GM19438 (cell line): ENCODE results near the gene EMC9.

Source experiments
- ATAC-seq: cut with Tn5 transposase; IDR thresholded peaks from one replicate; pipeline ENCODE4 v1.9.1; 2021; ENCODE audit warnings: low read depth; ENCODE audit not compliant: unreplicated experiment

The EMC9 gene

DNA sequence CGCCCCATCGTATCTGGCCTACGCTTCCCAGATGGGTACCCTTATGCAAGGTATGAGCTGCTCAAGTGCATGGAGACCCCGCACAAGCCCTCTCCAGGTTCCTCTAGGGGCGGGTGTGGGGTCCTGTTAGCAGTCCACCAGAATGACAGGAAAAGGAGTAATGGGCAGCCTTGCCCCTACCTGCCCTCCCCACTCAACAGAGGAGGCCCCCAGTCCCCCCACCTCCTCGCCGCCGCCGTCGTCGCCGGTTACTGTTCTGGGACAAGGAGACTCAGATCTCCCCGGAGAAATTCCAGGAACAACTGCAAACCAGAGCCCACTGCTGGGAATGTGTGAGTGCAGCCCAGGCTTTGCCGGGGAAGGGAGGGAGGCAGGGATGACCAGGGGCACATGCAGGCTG, 36.5 kb upstream of the EMC9 start:
- no peak for ATAC-seq

GRCh38 chr14:24177041-24177825, 35.8 kb upstream of the EMC9 start:
- no peak for ATAC-seq

DNA sequence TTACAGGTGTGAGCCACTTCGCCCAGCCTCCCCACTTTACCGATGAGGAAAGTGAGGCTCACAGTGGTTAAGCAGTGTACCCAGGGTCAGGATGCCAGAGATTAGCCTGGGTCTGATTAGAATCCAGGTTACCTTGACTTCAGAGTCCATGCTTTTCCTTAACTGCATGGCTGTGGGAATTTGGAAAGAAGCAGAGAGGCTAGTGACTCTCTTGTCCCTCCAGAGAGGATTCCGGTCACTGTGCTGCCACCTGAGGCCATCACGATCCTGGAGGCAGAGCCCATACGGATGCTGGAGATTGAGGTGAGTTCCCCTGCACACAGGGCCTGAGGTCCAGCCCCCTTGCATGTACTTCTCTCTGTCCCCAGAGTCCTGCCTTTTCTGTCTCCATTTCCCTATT, 35.2 kb upstream of the EMC9 start:
- ATAC-seq = no peak

DNA sequence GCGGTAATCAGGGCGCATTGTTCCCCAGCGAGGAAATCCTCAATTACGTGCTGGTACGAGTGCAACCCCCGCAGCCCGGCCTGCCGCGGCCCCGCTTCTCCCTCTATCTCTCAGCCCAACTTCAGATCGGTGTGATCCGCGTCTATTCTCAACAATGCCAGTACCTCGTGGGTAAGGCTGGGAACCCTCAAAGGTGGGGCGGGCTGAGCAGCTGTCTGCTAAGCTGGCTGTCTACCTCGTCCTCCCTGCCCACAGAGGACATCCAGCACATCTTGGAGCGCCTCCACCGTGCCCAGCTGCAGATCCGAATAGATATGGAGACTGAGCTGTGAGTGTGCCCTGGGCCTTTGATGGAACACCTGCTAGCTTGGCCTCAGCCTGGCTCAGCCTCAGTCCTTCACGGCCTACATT, 31.5 kb upstream of the EMC9 start:
- ATAC-seq = no peak

DNA sequence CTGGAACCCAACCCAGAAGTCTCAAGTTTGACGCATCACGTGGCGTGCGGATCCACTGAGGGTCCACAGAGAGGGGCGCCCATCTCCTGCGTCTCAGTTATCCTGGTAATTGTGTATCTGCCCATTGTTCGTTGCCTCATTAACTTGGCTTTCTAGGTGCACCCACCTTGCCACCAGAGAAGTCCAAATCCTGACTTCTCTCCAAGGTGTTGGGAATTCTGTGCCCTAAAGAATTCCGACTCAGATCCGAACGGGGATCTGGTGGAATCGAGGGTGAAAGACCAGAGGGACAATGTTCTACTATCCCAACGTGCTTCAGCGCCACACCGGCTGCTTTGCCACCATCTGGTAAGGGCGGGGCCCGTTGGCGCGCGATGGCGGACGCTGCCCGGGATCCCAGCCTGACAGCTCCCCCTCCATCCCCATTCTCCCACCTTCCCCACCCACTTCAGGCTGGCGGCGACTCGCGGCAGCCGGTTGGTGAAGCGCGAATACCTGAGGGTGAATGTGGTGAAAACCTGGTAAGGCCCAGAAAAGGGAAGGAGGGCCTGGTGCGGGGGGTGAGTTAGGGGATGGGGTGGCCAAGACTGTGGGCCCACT, 31.0 kb upstream of the EMC9 start:
- no peak for ATAC-seq

DNA sequence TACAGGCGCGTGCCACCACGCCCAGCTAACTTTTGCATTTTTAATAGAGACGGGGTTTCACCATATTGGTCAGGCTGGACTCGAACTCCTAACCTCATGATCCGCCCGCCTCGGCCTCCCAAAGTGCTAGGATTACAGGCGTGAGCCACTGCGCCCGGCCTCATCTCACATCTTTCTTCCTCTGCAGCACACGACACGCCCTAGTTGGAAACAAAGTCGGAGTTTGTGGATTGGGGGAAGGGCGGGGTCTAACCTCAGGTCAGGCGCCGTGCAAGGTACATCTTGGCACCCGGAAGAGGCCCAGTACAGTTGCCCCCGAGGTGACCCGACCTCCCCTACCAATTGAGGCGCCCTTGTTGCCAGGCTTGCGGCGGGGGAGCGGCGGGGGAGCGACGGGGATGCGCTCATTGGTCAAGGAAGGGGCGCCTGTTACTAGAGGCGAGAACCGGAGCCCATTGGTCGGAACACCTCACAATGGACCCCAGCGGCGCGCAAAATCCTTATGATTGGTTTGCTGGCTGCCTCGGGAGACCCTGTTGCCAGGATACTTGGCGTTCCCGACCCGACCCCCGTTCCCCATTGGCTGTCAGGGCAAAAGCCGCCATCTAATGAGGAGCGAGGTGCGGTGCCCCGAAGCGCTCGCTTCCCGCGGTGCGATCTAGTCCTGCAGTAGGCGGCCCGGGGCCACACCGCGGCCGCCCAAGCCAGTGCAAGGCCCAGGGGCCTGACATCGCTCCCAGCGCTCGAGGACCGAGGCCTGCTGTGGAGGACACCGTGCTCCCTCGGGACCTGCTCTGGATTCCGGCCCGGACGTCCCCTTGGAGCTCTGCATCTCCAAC, 30.2 kb upstream of the EMC9 start, which contains the start of gene REC8:
Gene REC8 (plus strand): TSS at position 659 of the 839 bp plus-strand sequence. CDS start 473 bp downstream, outside the sequence.
- ATAC-seq = peak; percentile 82

DNA sequence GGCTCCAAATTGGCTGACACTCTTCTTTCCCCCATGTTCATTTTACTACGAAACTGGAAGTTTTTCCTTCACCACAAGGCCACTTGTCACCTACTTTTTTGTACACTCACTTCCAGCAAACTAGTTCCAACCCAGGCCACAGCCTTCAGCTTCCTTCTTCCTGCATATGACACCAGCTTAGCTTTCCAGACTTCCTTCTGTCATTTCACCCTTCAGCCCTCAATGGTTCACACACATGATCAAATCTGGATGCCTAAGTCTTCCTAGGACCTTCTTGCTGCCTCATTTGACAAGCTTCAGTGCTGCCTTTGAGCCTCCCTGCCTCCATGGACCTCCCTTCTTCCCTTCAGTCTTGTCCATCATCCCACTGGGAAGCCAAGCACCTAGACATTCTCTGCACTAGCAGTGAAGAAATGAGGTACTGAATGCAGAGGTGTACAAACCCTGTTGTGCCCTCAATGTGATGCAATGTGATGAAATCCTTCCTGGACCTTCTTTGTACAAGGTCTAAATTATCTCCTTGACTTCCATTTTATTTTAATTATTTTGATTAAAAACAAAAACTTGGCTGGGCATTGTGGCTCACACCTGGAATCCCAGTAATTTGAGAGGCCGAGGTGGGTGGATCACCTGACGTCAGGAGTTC, 26.2 kb upstream of the EMC9 start:
- ATAC-seq = no peak

GRCh38 chr14:24165785-24166184, 24.4 kb upstream of the EMC9 start:
- no peak for ATAC-seq

DNA sequence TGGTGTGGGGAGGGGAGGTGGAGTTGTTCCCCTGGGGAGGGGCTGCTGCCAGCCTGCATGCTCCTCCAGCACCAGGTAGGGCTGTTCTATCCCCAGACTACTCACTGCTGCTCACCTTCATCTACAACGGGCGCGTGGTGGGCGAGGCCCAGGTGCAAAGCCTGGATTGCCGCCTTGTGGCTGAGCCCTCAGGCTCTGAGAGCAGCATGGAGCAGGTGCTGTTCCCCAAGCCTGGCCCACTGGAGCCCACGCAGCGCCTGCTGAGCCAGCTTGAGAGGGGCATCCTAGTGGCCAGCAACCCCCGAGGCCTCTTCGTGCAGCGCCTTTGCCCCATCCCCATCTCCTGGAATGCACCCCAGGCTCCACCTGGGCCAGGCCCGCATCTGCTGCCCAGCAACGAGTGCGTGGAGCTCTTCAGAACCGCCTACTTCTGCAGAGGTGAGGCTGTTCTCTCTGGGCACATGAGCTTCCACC, 23.2 kb upstream of the EMC9 start:
- no peak for ATAC-seq

DNA sequence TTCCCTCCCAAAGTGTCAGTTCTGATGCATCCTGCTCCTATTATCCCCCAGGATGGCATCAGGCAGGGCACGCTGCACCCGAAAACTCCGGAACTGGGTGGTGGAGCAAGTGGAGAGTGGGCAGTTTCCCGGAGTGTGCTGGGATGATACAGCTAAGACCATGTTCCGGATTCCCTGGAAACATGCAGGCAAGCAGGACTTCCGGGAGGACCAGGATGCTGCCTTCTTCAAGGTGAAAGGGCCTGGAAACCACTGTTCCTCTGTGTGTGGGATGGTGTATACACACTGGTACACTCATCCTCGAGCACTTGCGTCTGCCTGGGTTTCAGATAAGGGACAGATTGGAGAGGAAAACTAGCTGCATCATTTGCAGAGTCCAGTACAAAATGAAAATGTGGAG, 20.7 kb upstream of the EMC9 start:
- no peak for ATAC-seq

DNA sequence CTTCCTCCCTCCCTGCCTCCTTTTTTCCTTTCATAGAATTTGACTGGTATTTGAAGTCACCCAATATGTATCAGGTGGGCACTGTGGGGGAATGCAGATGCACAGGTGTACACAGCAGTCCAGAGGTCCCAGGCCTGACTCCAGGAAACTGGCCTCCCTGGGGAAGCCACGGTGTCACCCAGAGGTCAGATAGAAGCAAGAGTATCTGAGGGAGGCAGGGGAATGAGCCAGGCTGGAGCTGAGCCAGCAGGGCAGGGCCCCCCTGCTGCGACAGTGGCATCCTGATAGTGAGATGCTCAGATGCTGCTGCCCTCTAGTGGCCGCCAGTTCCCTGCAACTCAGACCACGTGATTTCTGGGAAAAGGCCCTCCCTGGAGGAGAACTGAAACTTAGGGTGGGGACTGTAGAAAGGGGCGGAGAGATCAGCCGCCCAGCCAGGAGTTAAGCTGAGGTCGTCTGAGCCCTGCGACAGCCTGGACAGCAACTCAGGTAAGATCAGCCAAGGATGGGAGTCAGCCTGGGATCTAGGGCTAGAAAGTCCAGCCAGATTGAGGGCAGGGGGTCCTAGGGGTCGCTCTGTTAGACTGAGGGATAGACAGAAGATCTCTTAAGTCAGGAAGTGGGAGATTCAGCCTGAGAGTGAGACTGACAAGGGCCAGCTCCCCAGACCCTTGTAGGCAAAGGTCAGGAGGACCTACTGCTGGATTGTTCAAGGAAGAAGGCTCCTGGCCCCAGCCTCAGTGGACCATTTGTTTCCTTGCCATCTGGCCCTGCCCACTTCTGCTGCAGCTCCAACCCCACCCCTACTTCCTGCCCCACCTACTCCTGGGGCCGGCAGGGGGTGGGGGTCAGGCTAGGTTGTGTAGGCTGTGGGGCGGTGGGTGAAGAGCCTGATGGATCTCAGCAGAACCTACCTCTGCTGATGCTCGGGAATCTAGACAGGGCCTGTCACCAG, 19.7 kb upstream of the EMC9 start, which contains the start of gene IRF9:
Gene IRF9 (plus strand): TSS at position 416 of the 955 bp plus-strand sequence. CDS start 880 bp downstream, outside the sequence.
- peak; percentile 81 for ATAC-seq

DNA sequence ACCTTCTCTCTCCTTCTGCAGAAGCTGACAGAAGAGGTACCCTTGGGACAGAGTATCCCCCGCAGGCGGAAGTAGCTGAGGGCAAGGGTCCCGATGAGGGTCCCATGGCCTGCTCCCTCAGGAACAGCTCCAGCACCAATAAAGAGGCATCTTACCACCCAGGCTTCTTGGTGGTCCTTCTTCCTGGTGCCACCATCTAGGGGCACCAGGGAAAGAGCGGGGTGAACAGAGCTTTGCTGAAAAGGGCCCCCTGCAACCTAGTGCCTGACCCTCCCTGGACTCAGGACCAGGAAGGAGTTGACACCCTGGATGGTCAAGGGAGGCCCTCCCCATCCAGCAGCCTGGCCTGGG, 19.1 kb upstream of the EMC9 start:
- ATAC-seq = no peak

- ATAC-seq = no peak
Measured at GRCh38 chr14:24159777-24160498, 18.5 kb upstream of the EMC9 start.

- ATAC-seq = no peak
Measured at GRCh38 chr14:24157331-24157730, 15.9 kb upstream of the EMC9 start.

DNA sequence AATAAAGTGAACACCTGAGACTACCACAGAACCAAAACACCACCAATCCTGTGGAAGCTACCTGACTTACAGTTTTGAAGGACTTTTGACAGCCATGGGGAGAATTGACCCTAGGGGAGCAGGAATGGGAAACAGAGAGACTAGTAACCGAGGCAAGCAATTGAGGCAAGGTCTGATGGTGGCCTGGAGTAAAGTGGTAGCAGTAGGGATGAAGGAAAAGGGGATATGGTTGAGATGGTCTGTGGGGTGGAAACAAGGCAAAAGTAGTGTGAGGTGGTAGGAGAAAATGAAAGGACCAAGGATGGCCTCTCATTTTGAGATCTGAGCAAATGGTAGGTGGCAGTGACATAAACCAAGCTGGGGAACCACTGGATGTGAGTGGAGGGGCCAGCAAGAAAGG, 15.4 kb upstream of the EMC9 start:
- ATAC-seq = no peak

- ATAC-seq = no peak
Measured at GRCh38 chr14:24155100-24155499, 13.7 kb upstream of the EMC9 start.

DNA sequence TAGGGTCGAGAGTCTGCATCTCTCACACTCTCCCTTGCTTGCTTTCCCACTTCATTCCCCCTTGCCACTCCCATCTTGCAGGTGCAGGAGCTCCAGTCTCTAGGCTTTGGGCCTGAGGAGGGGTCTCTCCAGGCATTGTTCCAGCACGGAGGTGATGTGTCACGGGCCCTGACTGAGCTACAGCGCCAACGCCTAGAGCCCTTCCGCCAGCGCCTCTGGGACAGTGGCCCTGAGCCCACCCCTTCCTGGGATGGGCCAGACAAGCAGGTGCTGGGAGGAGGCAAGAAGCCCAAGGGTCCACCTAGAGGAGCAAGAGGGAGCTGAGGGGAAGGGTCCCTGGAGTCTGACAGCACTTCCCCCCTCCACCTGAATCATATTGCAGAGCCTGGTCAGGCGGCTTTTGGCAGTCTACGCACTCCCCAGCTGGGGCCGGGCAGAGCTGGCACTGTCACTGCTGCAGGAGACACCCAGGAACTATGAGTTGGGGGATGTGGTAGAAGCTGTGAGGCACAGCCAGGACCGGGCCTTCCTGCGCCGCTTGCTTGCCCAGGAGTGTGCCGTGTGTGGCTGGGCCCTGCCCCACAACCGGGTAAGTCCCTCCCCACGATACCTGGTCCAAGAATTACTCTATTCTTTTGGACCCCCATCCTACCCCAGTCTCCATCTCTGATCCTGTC, 10.2 kb upstream of the EMC9 start:
- no peak for ATAC-seq

GRCh38 chr14:24150993-24151392, 9.6 kb upstream of the EMC9 start:
- ATAC-seq = no peak
